Ramos (cell line): ENCODE data around the gene C7orf33.
"Not testable (repeated sequence)": the region's sequence is repeated elsewhere in the genome, so short reads cannot be mapped to it uniquely, and the experiment has no call there.

Experiments
- in situ Hi-C: fragments of 300-500 bp; cut with MboI; formaldehyde crosslinking; loops from one replicate; pipeline ENCODE4 v1.14.3; 2022; ENCODE audit warnings: low sequenced_read_pairs; ENCODE audit not compliant: unreplicated experiment

Gene C7orf33

GRCh38 chr7:148590471-148590870 lies at the start of gene C7orf33:
C7orf33 (plus strand) TSS chr7:148590766; CDS start chr7:148590926, 160 bp downstream.
- in situ Hi-C loops = no loop called here

GRCh38 chr7:148541891-148542504 lies 48.6 kb upstream of the C7orf33 start:
- in situ Hi-C loops = no loop called here

- in situ Hi-C loops = no loop called here
Observed at GRCh38 chr7:148543302-148543701, 47.3 kb upstream of the C7orf33 start.

- in situ Hi-C loops = no loop called here
Observed at GRCh38 chr7:148545172-148545571, 45.4 kb upstream of the C7orf33 start.

GRCh38 chr7:148545932-148546331 lies 44.6 kb upstream of the C7orf33 start:
- in situ Hi-C loops = no loop called here

- in situ Hi-C loops = no loop called here
Observed at GRCh38 chr7:148546857-148547256, 43.7 kb upstream of the C7orf33 start.

GRCh38 chr7:148547951-148548350 lies 42.6 kb upstream of the C7orf33 start:
- in situ Hi-C loops = no loop called here

GRCh38 chr7:148553979-148554378 lies 36.6 kb upstream of the C7orf33 start:
- in situ Hi-C loops = no loop called here

- in situ Hi-C loops = no loop called here
Observed at GRCh38 chr7:148556892-148557291, 33.7 kb upstream of the C7orf33 start.

- in situ Hi-C loops = no loop called here
Observed at GRCh38 chr7:148558914-148559313, 31.7 kb upstream of the C7orf33 start.

GRCh38 chr7:148561099-148561498 lies 29.5 kb upstream of the C7orf33 start:
- in situ Hi-C loops = no loop called here

GRCh38 chr7:148563583-148564274 lies 26.8 kb upstream of the C7orf33 start:
- in situ Hi-C loops = no loop called here

GRCh38 chr7:148564275-148564951 lies 26.2 kb upstream of the C7orf33 start:
- in situ Hi-C loops = not testable (repeated sequence)

- in situ Hi-C loops = no loop called here
Observed at GRCh38 chr7:148566736-148567135, 23.8 kb upstream of the C7orf33 start.

- in situ Hi-C loops = no loop called here
Observed at GRCh38 chr7:148567524-148567923, 23.0 kb upstream of the C7orf33 start.

GRCh38 chr7:148570510-148570909 lies 20.1 kb upstream of the C7orf33 start:
- in situ Hi-C loops = loop anchor here (10.0 kb wide), 1 partner anchor 204 kb away; no protein-coding TSS in a partner anchor

GRCh38 chr7:148570973-148571372 lies 19.6 kb upstream of the C7orf33 start:
- in situ Hi-C loops = loop anchor here (10.0 kb wide), 1 partner anchor 204 kb away; no protein-coding TSS in a partner anchor

- in situ Hi-C loops = loop anchor here (10.0 kb wide), 1 partner anchor 203 kb away; no protein-coding TSS in a partner anchor
Observed at GRCh38 chr7:148571381-148571780, 19.2 kb upstream of the C7orf33 start.

GRCh38 chr7:148572067-148572522 lies 18.5 kb upstream of the C7orf33 start:
- in situ Hi-C loops = loop anchor here (10.0 kb wide), 1 partner anchor 203 kb away; no protein-coding TSS in a partner anchor

- in situ Hi-C loops = loop anchor here (10.0 kb wide), 1 partner anchor 201 kb away; no protein-coding TSS in a partner anchor
Observed at GRCh38 chr7:148573581-148573980, 17.0 kb upstream of the C7orf33 start.
